HepG2 (cell line): ENCODE results near the gene ARHGAP21. TPM values are rescaled to one million over a fixed set of nuclear protein-coding genes. Genes with fewer than 3 reads are reported as not detected.
"Not testable (repeated sequence)": the region's sequence is repeated elsewhere in the genome, so short reads cannot be mapped to it uniquely, and the experiment has no call there.

ENCODE experiments used
- ATAC-seq: fragments of 200-7000 bp; cut with Tn5 transposase; 3 replicates; pipeline ENCODE4 v1.9.1; 2020; ENCODE audit warnings: mild to moderate bottlenecking, moderate library complexity
- BruUV-seq: library from RNA; stranded (reverse); fragments of 400-500 nt; replicated peaks from 2 replicates; lab custom pipeline; 2021; lab: Mats Ljungman, UMichigan
- CTCF ChIA-PET: fragments of 300-600 bp; formaldehyde crosslinking; extraction: SDS; loops from one replicate; lab custom pipeline; 2021; ENCODE audit warnings: low total read pairs, inconsistent platforms, low intra/inter-chr PET ratio; lab: Yijun Ruan, JAX
- POLR2A ChIA-PET: fragments of 350-600 bp; sonication (Branson Sonifier 250); formaldehyde crosslinking; loops from one replicate; lab custom pipeline; 2020; ENCODE audit warnings: antibody characterized with exemption, inconsistent platforms; lab: Yijun Ruan, JAX
- DNase-seq: peaks from one replicate; pipeline ENCODE4 v3.0.0-alpha.2; 2015; ENCODE audit warnings: low spot score
- FAIRE-seq: peaks from 3 replicates; lab custom pipeline; 2011; peaks lifted over from hg19 to GRCh38; lab: Jason Lieb, UNC
- H2AFZ ChIP-seq: one replicate; pipeline ENCODE4 v1.6.1; 2011; ENCODE audit warnings: low read length, inconsistent platforms
- H3K27ac ChIP-seq: fragments of 300-600 bp; 3 replicates; pipeline ENCODE4 v1.8.0; 2011; ENCODE audit warnings: mixed run types, mild to moderate bottlenecking, mixed read lengths, low read length, inconsistent platforms; ENCODE audit not compliant: insufficient read depth; ENCODE audit errors: extremely low read length
- H3K27me3 ChIP-seq, 2 experiments: fragments of 200-600 bp in 1 of 2; 2 replicates in 1 of 2; 3 replicates in 1 of 2; pipeline versions ENCODE4 v1.6.0 to v1.8.0; 2011; ENCODE audit warnings: low read length in 2 of 2, mild to moderate bottlenecking in 2 of 2, moderate library complexity in 2 of 2, inconsistent platforms in 1 of 2; ENCODE audit not compliant: insufficient read depth in 2 of 2, control insufficient read depth in 1 of 2
- H3K36me3 ChIP-seq, 2 experiments: fragments of 200-600 bp in 1 of 2; replicated peaks in 1 of 2; 2 replicates in 1 of 2; 3 replicates in 1 of 2; pipeline versions ENCODE4 v1.5.1 to v1.8.0; 2011; ENCODE audit warnings: low read length in 2 of 2, inconsistent platforms in 1 of 2; ENCODE audit not compliant: insufficient read depth in 2 of 2, control insufficient read depth in 1 of 2
- H3K4me1 ChIP-seq: 2 replicates; pipeline ENCODE4 v1.5.1; 2012; ENCODE audit warnings: low read length, inconsistent platforms; ENCODE audit not compliant: insufficient read depth
- H3K4me2 ChIP-seq: 2 replicates; pipeline ENCODE4 v1.6.0; 2011; ENCODE audit warnings: low read depth, low read length, inconsistent platforms
- H3K4me3 ChIP-seq, 3 experiments: fragments of 200-600 bp in 1 of 3; sonication (generic), shearing (Covaris generic) in 1 of 3; replicated peaks in 1 of 3; 2 replicates each; pipeline ENCODE4 v1.5.1; 2011 to 2016; ENCODE audit warnings: low read length in 3 of 3, inconsistent platforms in 2 of 3, low read depth in 2 of 3, mild to moderate bottlenecking in 2 of 3, control low read depth in 1 of 3, mixed read lengths in 1 of 3; ENCODE audit not compliant: insufficient read depth in 1 of 3
- H3K79me2 ChIP-seq: one replicate; pipeline ENCODE4 v1.6.1; 2011; ENCODE audit warnings: low read length, inconsistent platforms; ENCODE audit not compliant: insufficient read depth
- H3K9ac ChIP-seq: 2 replicates; pipeline ENCODE4 v1.6.0; 2011; ENCODE audit warnings: mild to moderate bottlenecking, low read depth, low read length, inconsistent platforms; ENCODE audit not compliant: insufficient read depth
- H3K9me3 ChIP-seq: 2 replicates; pipeline ENCODE4 v1.5.1; 2012; ENCODE audit warnings: mild to moderate bottlenecking, low read length
- H4K20me1 ChIP-seq: 2 replicates; pipeline ENCODE4 v1.6.0; 2011; ENCODE audit warnings: inconsistent platforms, mild to moderate bottlenecking, low read length, moderate library complexity; ENCODE audit not compliant: insufficient read depth
- FOSL2 ChIP-seq: sonication (generic); formaldehyde crosslinking; IDR thresholded peaks from 2 replicates; pipeline ENCODE4 v1.4.0; 2020; ENCODE audit warnings: missing genetic modification reagents
- WGBS: methylation state at CpG from one replicate; pipeline ENCODE4 v1.1.6; 2017; ENCODE audit warnings: low lambda C conversion rate; 5-methylcytosine and 5-hydroxymethylcytosine counted together
- in situ Hi-C: cut with HindIII; loops from 2 replicates; pipeline ENCODE4 v1.10.0; 2017; ENCODE audit warnings: low pct_unique_long_range_greater_than_20kb; ENCODE audit not compliant: extremely low pct_ligation_motif_present
- intact Hi-C: fragments of 100-400 bp; cut with micrococcal nuclease; formaldehyde crosslinking; loops from one replicate; pipeline ENCODE4 v1.10.0; 2022; ENCODE audit not compliant: unreplicated experiment
- polyA plus RNA-seq, 8 experiments: library from polyadenylated mRNA; depleted of rRNA in 3 of 8; stranded (reverse) in 7 of 8; unstranded in 1 of 8; fragments of >200 nt; fragmentation: Illumina TruSeq in 4 of 8; extraction: Trizol in 4 of 8; gene quantifications; 2 replicates each; pipeline versions ENCODE4 v1.2.1 to v1.2.3, GENCODE V29; 2011 to 2016; ENCODE audit warnings: low read depth in 4 of 8, missing spikeins in 1 of 8, mixed read lengths in 1 of 8; ENCODE audit not compliant: insufficient read depth in 1 of 8
- total RNA-seq, 5 experiments: library from RNA; depleted of rRNA; stranded (reverse); fragments of >200 nt; fragmentation: Illumina TruSeq; extraction: Trizol; gene quantifications; 2 replicates each; pipeline ENCODE4 v1.2.3, GENCODE V29; 2016; ENCODE audit warnings: low read depth in 1 of 5

The ARHGAP21 gene
- total and polyA plus RNA-seq, 2 of the 13 experiments (the other 11 are each of a cell fraction or from before 2014, with no cell fraction given): 23.9 to 26.6 TPM

DNA sequence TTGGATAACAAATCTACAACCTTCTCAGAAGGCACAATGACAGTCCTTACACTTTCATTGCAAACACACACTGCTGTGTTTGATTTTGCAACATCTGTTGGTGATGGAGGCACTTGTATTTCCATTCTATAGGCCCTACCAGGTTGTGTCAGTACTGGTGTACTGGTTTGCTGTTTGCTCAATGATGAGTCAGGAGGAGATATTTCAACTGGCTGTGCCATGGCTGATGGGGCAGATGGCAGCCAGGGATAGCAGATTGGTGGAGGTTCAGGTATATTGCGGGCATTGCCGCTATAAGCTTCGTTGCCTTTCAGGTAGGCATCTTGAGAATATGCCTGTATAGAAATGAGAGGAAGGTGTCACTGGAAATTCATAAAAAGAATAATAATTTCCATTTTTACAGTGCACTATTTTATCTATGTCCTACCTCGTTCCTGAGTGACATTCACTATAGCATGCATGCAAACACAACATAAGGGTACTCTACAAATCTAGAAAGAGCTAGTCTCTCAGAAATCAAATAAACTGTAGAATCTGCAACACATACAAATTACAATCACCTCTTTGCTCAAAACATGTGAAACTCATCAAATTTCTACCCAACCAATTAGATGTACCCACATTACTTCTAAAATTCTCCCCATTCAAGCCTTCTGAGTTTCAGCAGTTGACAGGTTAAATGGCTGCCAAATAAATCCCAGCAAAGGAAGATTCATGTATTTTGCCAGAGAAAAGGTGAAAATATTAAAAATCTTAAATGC lies 102.5 kb downstream of the ARHGAP21 start:
- 94% methylated on average over 4 of the region's 4 CpGs for WGBS
- H3K4me3 ChIP-seq, DNase-seq, in situ Hi-C loops, FAIRE-seq, H3K4me1 ChIP-seq, BruUV-seq, H3K4me2 ChIP-seq, ATAC-seq, H3K27me3 ChIP-seq, POLR2A ChIA-PET, H3K79me2 ChIP-seq, H3K27ac ChIP-seq, H2AFZ ChIP-seq, H3K9ac ChIP-seq, intact Hi-C loops, H4K20me1 ChIP-seq, H3K9me3 ChIP-seq, CTCF ChIA-PET: not testable (repeated sequence)
- TF ChIP-seq FOSL2 (CRISPR knock-in tag): peak; percentile 38
- peaks cover 4 to 19% of the 10 kb centered on the region in 2 experiments; a peak in 3 of 5 replicates for H3K36me3 ChIP-seq

DNA sequence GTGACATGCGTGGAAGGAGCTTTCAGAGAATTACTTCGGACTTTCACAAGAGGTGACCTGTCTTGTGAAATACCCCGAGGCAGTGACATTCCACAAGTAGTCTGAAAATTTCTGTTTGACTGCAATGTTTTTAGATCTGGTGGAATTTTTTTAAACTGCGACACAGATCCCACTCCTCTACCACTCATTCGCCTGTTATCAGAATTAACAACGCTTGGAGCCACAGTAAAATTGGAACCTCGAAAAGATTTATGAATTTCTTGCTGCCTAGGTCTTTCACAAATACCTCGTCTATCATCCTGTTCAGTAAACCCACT lies 103.7 kb downstream of the ARHGAP21 start:
- H3K36me3 ChIP-seq: peaks cover 4 to 20% of the 10 kb centered on the region in 2 experiments; a peak in 3 of 5 replicates
- H3K79me2 ChIP-seq, DNase-seq, H3K27me3 ChIP-seq, H3K4me1 ChIP-seq, H3K9me3 ChIP-seq, ATAC-seq, POLR2A ChIA-PET, intact Hi-C loops, H3K9ac ChIP-seq, H2AFZ ChIP-seq, H3K4me2 ChIP-seq, H3K27ac ChIP-seq, FAIRE-seq, BruUV-seq, CTCF ChIA-PET, H3K4me3 ChIP-seq, H4K20me1 ChIP-seq: not testable (repeated sequence)
- in situ Hi-C loops: loop anchor here (10.0 kb wide), 1 partner anchor 605 kb away; no protein-coding TSS in a partner anchor
- WGBS: 96% methylated on average over 8 of the region's 8 CpGs

DNA sequence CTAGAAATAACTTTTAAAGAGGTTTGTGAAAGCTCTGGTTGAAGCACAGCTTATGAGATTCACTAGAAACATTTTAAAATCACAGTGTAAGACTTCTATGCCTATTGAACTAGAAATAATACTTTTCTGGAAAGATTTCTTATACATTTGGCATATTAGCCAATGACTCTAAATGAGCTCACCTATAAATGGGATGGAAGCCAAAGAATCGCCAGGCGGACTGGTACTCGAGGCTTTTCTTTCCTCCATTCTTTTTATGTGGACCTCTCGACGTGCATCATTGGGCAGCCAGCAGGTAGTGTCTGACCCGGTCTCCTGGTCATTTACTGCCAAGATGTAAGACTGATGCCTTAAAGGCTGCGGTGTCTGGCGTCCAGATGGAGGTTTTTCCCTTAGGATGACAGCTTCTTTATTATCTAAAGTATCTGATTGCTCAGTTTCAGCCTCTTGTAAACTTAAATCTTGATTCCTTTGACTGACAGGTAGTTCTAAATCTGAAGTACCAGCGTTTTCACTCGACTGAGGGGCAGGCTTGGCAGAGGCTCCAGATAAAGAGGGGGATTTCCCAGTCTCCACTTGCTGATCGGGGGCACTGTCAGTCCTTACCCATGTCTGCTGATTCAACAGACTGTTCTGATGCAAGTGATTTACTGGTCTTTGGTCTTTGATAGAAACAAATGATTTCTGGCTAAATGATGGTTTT lies 104.2 kb downstream of the ARHGAP21 start:
- H3K9ac ChIP-seq, H3K79me2 ChIP-seq, DNase-seq, H3K27ac ChIP-seq, CTCF ChIA-PET, H3K9me3 ChIP-seq, intact Hi-C loops, H3K4me1 ChIP-seq, H4K20me1 ChIP-seq, POLR2A ChIA-PET, H3K27me3 ChIP-seq, H3K4me3 ChIP-seq, ATAC-seq, FAIRE-seq, H3K4me2 ChIP-seq, H2AFZ ChIP-seq: not testable (repeated sequence)
- BruUV-seq: TSS peak; percentile 27
- WGBS: 93% methylated on average over 11 of the region's 11 CpGs
- in situ Hi-C loops: loop anchor here (10.0 kb wide), 1 partner anchor 605 kb away; no protein-coding TSS in a partner anchor
- H3K36me3 ChIP-seq: peaks cover 4 to 20% of the 10 kb centered on the region in 2 experiments; a peak in 3 of 5 replicates
